Progenitor cell of endocrine pancreas (in vitro differentiated cells): Measurements from ENCODE around the gene ZFHX3. TPM values are rescaled to one million over a fixed set of nuclear protein-coding genes. Genes with fewer than 3 reads are reported as not detected.

Source experiments
- DNase-seq: peaks from one replicate; pipeline ENCODE4 v3.0.0; 2021; ENCODE audit warnings: low spot score; ENCODE audit not compliant: unreplicated experiment
- H3K27ac Mint-ChIP-seq: 2 replicates; pipeline ENCODE4 v1.8.0; 2021; ENCODE audit warnings: mild to moderate bottlenecking, moderate library complexity, mixed read lengths
- H3K27me3 Mint-ChIP-seq: 2 replicates; pipeline ENCODE4 v1.8.0; 2021; ENCODE audit warnings: mixed read lengths
- H3K36me3 Mint-ChIP-seq: 2 replicates; pipeline ENCODE4 v1.8.0; 2022; ENCODE audit warnings: mixed read lengths; ENCODE audit not compliant: insufficient read depth
- H3K4me1 Mint-ChIP-seq: 2 replicates; pipeline ENCODE4 v1.8.0; 2021; ENCODE audit warnings: low read depth, mixed read lengths
- H3K4me3 Mint-ChIP-seq: 2 replicates; pipeline ENCODE4 v1.8.0; 2021; ENCODE audit warnings: low read depth, mild to moderate bottlenecking, moderate library complexity, mixed read lengths
- H3K9me3 Mint-ChIP-seq: 2 replicates; pipeline ENCODE4 v1.8.0; 2021; ENCODE audit warnings: low read depth, mixed read lengths
- CTCF ChIP-seq: fragments of 200-600 bp; sonication (generic); IDR thresholded peaks from one replicate; pipeline ENCODE4 v1.5.0; 2021; ENCODE audit warnings: antibody characterized with exemption, mild to moderate bottlenecking; ENCODE audit not compliant: unreplicated experiment
- total RNA-seq: library from RNA; stranded (reverse); gene quantifications from 2 replicates; pipeline ENCODE4 v1.2.1, GENCODE V29; 2021

The ZFHX3 gene
- total RNA-seq, 1 donor from 2014 or later = 54.0 TPM

DNA sequence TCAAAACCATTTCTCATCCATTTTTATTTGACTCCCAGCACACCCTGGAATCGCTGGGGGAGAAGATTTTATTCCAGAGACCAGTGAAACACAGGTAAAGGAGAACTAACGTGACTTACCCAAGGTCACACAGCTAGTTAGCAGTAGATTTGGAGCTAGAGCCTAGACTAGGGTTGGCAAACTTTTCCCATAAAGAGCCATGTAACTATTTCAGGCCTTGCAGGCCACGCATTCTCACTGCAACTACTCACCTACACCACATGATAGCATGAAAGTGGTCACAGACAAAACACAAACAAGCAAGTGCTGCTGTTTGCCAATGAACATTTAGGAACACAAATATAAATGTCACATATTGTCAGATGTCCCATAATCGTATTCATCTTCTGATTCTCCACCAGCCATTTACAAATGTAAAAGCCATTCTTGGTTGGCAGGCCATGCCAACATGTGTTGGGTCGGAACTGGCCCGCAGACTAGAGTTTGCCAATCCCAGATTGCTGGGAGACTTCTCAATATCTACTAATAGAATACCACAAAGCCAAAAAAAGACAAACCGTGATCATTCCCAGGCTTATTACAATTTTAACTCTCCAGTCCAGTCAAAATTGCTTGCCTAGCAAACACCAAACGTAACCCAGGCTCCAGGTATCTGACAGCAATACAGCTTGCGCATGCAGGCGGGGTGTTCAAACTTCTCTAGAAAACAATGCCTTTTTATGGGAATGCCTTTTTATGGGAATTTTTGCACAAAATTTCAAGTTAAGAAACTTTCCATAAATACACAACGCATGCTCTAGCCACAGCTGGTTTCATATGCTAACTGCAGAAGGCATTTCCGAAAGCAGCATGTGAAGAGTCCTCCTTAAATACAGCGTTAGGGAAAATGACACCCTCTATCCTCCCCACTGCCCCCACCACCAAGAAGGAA, 20.9 kb downstream of the ZFHX3 start:
- Mint-ChIP-seq H3K4me3 (peak overlapping the region; percentile 61), H3K27me3 (no peaks in the 10 kb centered on the region), H3K27ac (peak overlapping the region; percentile 89), H3K36me3 (peaks cover 2% of the 10 kb centered on the region), H3K9me3 (no peaks in the 10 kb centered on the region), H3K4me1 (peaks cover 88% of the 10 kb centered on the region)
- DNase-seq = no peak
- TF ChIP-seq CTCF = no peak

DNA sequence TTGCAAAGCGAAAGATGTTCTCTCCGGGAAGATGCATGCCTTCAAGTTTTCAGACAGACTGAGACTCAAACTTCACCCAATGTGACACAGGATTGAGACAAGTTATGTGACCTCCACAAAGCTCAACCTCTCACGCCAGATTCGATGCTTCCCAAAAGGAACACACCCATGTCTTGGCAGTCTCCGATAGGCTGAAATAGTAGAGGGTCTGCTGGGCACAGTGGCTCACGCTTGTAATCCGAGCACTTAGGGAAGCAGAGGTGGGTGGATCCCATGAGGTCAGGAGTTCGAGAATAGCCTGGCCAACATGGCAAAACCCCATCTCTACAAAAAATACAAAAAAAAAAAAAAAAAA, 22.1 kb downstream of the ZFHX3 start:
- Mint-ChIP-seq H3K36me3 (peaks cover 2% of the 10 kb centered on the region), H3K4me3 (no peak overlapping the region), H3K27ac (peak overlapping the region; percentile 81), H3K9me3 (no peaks in the 10 kb centered on the region), H3K4me1 (peaks cover 80% of the 10 kb centered on the region), H3K27me3 (no peaks in the 10 kb centered on the region)
- TF ChIP-seq CTCF = no peak
- DNase-seq = no peak

DNA sequence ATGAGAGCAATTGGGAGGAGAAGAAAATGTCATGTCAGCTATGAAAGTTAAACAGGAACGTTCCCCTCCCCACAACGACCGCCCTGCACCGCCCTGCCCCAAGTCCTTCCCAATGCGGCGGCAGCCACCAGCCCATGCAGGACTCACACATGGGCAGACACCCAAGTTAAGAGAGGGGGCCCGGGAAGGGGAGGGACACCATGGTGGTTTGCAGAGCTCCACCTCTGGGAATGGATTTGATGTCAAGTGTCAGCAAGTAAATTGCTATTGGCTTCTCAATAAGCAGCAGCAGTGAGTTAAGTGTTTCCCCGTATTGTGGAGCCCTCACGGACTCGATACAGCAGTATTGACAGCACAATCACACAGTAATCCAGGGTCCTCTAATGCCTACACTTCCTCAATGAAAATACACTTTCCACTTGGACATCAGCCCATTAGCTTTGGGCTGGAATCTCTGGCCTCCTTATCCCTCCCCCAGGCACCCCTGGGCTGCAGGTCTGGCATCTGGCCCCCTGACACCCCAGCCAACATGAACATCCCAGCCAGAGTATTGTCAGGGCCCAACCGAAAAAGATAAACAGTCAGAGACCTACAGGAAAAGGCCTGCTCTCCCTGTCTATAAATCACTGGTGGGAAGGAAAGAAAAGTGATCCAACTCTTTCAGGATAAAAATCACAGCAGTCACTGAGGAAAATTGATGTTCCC, 22.6 kb downstream of the ZFHX3 start:
- no peak for DNase-seq
- TF ChIP-seq CTCF = no peak
- Mint-ChIP-seq H3K27me3 (no peaks in the 10 kb centered on the region), H3K4me1 (peaks cover 81% of the 10 kb centered on the region), H3K9me3 (no peaks in the 10 kb centered on the region), H3K4me3 (peak overlapping the region; percentile 29), H3K36me3 (peaks cover 2% of the 10 kb centered on the region), H3K27ac (peak overlapping the region; percentile 81)

- Mint-ChIP-seq H3K4me1 (peaks cover 81% of the 10 kb centered on the region), H3K27ac (peak overlapping the region; percentile 23), H3K27me3 (no peaks in the 10 kb centered on the region), H3K4me3 (peak overlapping the region; percentile 29), H3K36me3 (peaks cover 2% of the 10 kb centered on the region), H3K9me3 (no peaks in the 10 kb centered on the region)
- no peak for DNase-seq
- no peak for TF ChIP-seq CTCF
Measured at GRCh38 chr16:73024571-73025105, 23.3 kb downstream of the ZFHX3 start.

DNA sequence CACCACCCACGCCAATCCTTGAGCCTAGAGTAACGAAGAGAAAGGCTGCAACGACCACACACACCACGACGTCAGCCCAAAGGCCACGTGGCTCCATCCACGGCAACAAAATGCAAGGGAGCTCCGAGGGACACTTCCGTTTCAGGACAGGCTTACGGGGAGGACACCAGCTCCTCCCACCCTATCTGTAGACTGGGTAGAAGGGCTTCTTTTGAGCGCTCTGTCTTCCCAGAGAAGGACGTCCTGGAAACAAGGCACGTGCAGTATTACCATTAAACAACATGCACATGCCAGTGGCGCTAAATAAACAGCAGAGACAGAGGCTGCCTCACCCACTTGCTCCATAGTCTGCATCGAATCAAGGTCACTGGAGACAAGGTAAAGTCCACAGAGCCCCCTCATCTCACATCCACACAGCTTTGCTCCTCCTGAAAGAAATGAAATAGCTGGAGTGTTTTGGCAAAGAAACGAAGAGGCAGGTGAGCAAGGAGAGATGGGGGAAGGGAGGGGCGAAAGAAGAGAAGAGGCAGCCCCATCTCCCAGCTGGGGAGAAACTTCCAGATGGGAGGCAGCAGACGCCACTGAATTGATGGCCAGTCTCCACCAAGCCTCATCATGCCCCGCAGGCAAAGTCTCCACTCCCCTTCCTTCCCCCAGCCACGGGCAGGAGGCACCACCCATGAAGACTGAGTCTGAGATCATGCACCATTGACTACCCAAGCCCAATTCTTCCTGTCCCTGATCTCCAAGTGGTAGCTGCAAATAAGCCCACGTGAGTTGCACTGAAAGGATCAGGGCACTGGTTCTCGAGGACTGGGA, 24.0 kb downstream of the ZFHX3 start:
- Mint-ChIP-seq H3K27me3 (no peaks in the 10 kb centered on the region), H3K4me3 (no peak overlapping the region), H3K9me3 (no peaks in the 10 kb centered on the region), H3K27ac (peak overlapping the region; percentile 10), H3K4me1 (peaks cover 78% of the 10 kb centered on the region), H3K36me3 (peaks cover 2% of the 10 kb centered on the region)
- no peak for TF ChIP-seq CTCF
- DNase-seq = no peak
